ENCODE results near the gene AGAP1.

DNA sequence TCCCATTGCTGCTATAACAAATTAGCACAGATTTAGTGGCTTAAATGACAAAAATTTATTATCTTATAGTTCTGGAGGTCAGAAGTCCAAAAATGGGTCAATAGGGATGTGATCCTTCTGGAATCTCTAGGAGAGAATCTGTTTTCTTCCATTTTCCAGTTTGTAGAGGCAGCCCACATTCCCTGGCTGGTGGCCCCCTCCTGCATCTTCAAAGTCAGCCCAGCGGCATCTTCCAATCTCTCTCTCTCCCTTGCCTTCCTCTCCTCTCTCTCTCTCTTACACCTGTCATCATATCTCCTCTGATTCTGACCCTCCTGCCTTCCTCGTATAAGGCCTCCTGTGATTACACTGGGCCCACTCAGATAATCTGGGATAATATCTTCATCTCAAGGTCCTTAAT lies 3.9 kb upstream of the AGAP1 start:
- TF ChIP-seq, protein P1, sequence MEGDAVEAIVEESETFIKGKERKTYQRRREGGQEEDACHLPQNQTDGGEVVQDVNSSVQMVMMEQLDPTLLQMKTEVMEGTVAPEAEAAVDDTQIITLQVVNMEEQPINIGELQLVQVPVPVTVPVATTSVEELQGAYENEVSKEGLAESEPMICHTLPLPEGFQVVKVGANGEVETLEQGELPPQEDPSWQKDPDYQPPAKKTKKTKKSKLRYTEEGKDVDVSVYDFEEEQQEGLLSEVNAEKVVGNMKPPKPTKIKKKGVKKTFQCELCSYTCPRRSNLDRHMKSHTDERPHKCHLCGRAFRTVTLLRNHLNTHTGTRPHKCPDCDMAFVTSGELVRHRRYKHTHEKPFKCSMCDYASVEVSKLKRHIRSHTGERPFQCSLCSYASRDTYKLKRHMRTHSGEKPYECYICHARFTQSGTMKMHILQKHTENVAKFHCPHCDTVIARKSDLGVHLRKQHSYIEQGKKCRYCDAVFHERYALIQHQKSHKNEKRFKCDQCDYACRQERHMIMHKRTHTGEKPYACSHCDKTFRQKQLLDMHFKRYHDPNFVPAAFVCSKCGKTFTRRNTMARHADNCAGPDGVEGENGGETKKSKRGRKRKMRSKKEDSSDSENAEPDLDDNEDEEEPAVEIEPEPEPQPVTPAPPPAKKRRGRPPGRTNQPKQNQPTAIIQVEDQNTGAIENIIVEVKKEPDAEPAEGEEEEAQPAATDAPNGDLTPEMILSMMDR (IDR thresholded peaks at IDR 0.05 in 8 of 11, conservative IDR thresholded peaks at IDR 0.05 in 3 of 11), result no peak
- no peak for TF ChIP-seq POLR2AphosphoS5 (IDR thresholded peaks at IDR 0.05)

All from spleen (tissue), 7 donors.